Measurements from ENCODE around the gene STAC3.
A peak's percentile ranks its signal among the peaks of the same experiment; 100 is the strongest.

Gene STAC3

GRCh38 chr12:57254506-57255280, 3.7 kb upstream of the STAC3 start:
- TF ChIP-seq CTCF (IDR thresholded peaks at IDR 0.05; ENCODE audit: low read depth, low read length, missing control alignments): no peak
- in situ Hi-C loops (cut with HindIII; ENCODE audit: low sequenced_read_pairs): no loop called here
- DNase-seq (ENCODE audit: low read depth): no peak
- H3K4me3 ChIP-seq (ENCODE audit: low read depth, low read length): no peak overlapping the region

- no peak for DNase-seq (ENCODE audit: low read depth)
- no peak overlapping the region for H3K4me3 ChIP-seq (ENCODE audit: low read depth, low read length)
- in situ Hi-C loops (cut with HindIII; ENCODE audit: low sequenced_read_pairs): no loop called here
- TF ChIP-seq CTCF (IDR thresholded peaks at IDR 0.05; ENCODE audit: low read depth, low read length, missing control alignments): no peak
Measured at GRCh38 chr12:57250541-57250940, 446 bp downstream of the STAC3 start.

DNA sequence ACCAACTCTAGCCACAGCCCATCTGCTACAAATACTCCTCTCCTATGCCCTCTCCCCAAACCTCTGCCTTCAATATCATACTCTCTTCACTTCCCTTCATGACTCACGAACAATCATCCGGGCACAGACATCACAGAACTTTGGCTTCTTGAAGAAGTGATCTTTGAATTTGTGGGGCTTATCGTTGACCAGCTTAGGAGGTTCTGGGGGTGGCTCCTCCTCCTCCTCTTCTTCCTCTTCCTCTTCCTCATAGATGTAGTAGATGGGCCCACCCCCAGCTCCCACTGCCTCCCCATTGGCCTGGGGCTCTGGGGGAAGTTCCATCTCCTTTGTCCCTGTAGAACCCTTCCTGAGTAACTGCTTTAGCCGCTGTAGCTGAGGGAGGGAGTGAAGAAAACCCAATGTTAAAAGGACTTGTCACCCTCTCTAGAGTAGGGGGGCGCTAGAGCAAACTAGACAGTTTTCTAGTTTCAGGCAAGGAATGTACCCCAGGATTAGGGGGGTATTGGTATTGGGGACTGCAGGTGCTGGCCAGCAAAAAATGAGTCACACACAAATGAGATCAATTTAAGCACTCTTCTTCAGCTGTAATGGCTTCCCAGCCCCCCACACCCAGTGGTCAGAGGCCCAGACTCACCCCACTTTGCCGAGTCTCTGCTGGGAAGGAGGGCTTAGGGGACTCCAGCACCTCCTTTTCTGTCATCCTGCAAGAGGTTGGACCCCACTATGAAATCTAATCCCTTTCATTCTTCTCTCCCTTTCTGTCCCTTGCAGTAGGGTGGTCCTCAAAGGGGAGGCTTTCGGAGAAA, 1.8 kb downstream of the STAC3 start:
- no peak for DNase-seq (ENCODE audit: low read depth)
- in situ Hi-C loops (cut with HindIII; ENCODE audit: low sequenced_read_pairs): no loop called here
- no peak for TF ChIP-seq CTCF (IDR thresholded peaks at IDR 0.05; ENCODE audit: low read depth, low read length, missing control alignments)
- no peak overlapping the region for H3K4me3 ChIP-seq (ENCODE audit: low read depth, low read length)

- in situ Hi-C loops (cut with HindIII; ENCODE audit: low sequenced_read_pairs): no loop called here
- no peak for DNase-seq (ENCODE audit: low read depth)
Measured at GRCh38 chr12:57247041-57247440, 3.9 kb downstream of the STAC3 start.

DNA sequence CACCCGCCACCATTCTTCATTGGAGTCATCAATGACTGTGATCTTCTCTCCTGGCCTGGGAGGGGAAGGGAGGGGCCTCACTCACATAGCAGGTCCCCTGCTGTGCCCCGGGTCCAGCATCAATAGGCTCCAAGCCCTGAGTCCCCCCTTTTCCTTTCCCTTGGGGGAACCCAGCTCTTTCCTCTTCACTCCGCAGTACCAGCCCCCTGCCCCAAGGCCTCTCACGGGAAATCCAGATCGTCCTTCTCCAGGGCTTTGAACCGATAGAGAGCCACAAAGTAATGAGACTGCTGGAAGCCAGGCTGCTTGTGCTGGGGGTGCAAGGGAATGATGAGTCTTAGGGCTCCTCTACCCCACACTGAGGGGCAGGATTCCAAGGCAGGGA, 6.7 kb downstream of the STAC3 start:
- no peak for DNase-seq (ENCODE audit: low read depth)
- TF ChIP-seq CTCF (IDR thresholded peaks at IDR 0.05; ENCODE audit: low read depth, low read length, missing control alignments): no peak
- no peak overlapping the region for H3K4me3 ChIP-seq (ENCODE audit: low read depth, low read length)
- in situ Hi-C loops (cut with HindIII; ENCODE audit: low sequenced_read_pairs): no loop called here

More at GRCh38 chr12:57247041-57247440, 3.9 kb downstream of the STAC3 start:
- no peak overlapping the region for H3K4me3 ChIP-seq (ENCODE audit: low read depth, low read length)
- no peak for TF ChIP-seq CTCF (IDR thresholded peaks at IDR 0.05; ENCODE audit: low read depth, low read length, missing control alignments)

DNA sequence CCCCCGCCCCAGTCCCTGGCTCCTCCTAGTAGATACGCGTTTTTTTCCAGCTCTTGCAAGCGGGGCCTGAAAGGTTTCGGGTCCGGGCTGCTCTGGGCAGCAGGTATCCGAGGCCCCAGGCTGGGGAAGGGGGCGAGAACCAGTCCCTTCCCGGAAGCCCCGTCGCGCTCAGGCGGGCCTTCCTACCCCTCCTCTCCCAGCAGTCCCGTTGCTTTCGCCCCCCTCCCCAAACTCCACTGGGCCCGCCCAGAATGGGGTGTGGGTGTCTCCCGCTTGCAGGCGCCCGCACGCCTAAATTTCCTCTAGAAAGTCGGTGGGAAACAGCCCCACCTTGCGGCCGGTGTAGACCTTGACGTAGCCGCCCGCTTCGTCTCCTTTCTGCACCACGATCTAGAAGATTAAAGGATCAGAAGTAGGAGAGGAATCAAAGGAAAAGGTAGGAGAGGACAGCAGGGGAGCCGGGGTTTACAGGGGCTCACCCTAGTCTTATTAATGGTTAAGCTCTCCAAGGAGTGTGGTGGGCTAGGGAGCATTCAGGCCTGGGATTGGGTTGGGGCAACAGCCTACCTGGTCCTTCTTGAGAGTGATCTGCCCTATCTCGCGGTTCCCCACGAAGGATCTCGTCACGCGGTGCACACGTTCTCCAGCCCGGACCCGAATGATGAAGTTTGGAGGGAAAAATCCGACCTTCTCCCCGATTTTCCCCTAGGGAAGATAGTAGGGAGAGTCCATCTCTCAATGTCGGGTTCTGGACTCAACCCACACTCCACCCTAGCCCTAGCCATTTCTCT, 7.3 kb downstream of the STAC3 start:
- in situ Hi-C loops (cut with HindIII; ENCODE audit: low sequenced_read_pairs): no loop called here
- peak; percentile 23 for DNase-seq (ENCODE audit: low read depth)
- H3K4me3 ChIP-seq (ENCODE audit: low read depth, low read length): peak overlapping the region; percentile 30
- TF ChIP-seq CTCF (IDR thresholded peaks at IDR 0.05; ENCODE audit: low read depth, low read length, missing control alignments): peak; percentile 81
